GM19397 (cell line): ENCODE results near the gene HMGB4.

Source experiments
- ATAC-seq: cut with Tn5 transposase; IDR thresholded peaks from one replicate; pipeline ENCODE4 v1.9.1; 2021; ENCODE audit warnings: mild to moderate bottlenecking, moderate library complexity; ENCODE audit not compliant: unreplicated experiment

Gene HMGB4

DNA sequence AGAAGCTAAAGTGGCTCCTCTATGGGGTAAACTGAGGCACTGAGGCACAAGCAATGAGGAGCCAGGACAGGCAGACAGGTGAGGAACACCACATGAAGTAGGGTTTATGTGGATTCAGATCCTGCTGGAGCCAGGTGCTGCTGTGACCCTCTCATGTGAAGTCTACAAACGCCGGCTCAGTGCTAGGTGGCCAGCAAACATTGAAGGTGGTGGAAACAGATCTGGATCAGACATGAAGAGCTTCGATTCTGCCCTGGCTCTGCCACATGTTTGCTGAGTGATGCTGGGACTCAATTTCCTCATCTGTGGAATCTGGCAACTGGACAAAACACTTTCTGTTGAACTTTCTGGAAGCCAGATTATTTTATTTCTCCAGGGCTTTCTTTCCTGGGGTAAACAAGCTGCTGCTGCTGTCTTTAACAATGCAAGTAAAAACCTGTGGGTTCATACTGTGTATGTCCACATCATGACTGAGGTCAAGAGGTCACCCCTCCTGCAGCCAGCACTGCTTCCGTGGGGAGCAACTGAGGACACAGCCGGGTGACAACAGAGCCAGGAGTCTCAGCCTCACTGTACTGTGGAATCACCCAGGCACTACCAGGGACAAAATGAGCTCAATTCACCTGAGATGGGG lies 33.3 kb downstream of the HMGB4 start:
- ATAC-seq = no peak

DNA sequence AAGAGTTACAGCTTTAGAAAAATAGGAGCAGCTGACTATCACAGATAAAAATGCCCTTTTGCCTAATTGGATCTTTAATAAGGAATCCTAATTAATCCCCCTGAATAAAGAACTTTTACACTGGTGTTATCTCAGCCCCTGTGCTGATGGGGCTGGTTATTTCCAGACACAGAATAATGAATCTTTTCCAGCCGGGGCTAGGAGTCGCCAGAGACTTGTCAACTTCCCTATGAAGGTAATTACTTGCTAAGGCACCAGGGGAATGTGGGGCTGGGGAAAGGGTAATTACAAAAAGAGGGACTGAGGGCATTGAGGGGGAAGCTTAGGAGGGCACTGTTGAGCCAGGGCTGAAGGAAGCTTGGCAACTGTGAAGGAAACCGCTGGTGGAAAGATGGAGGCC lies 34.5 kb downstream of the HMGB4 start:
- ATAC-seq = no peak

DNA sequence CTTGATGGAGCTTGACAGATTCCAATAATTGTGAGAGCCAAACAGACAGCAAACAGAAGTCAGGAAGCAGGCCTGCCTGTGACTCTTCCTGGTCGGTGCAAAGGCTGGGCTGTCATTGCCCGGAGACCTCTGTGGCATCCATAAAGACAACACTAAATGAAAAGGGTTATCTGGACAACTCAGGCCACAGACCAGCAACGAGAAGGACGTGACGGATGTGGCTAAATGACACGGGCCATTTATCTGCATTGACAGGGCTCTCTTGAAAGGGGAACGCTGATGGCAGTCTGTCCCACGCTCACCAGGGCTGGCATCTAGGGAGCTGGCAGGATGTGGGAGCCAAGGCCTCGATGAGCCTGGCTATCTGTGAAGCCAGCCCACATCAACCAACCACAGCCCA lies 35.0 kb downstream of the HMGB4 start:
- ATAC-seq = no peak

DNA sequence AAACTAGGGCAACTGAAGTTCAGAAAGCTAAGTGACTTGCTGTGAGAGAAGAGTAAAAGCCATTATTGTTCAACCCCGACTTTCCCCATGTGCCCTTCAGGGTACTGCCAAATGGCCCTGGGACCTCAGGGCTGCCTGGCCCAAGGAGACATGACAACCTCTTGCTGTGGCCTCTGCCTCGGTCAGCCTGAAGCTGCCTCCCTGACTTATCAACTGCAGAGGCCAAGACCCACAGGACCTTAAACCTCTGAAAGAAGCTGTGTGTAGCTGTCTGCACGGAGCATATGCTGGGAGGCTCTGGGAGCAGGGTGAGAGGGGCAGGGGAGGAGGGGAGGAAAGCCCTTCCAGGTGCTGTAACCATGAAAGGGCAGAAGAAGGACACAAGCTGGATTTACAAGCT lies 35.9 kb downstream of the HMGB4 start:
- no peak for ATAC-seq

DNA sequence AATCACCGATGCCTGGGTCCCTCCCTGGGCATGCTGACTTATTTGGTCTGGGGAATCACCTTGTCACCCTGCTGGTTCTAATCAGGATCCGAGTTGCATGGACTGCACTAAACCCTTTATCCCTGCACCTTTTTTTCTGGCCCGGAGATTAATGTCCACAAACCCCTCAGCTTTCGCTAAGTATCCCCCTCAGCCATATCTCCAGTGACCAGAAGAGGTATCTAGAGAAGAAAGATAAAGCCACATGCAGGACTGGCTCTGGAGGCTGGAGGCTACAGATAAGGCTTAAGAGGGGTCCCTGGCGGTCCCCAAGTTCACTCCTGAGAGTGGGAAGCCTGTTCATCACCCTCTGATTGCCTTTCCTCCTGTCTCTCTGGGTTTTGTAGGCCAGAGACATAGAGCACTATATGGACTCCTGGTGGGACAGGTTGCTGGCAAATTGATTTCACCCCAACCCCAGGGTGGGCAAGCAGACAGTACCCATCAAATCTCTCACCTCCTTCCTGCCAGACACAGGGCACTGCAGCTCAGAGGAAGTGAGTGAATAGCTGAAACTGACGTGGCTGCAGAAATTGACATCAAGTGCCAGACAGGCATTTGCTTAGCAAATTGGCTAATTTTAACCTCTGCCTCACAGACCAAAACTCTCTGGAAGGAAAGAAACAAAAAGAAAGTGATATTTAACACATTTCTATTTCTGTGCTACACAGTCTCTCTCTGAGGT lies 38.8 kb downstream of the HMGB4 start:
- peak; percentile 83 for ATAC-seq

DNA sequence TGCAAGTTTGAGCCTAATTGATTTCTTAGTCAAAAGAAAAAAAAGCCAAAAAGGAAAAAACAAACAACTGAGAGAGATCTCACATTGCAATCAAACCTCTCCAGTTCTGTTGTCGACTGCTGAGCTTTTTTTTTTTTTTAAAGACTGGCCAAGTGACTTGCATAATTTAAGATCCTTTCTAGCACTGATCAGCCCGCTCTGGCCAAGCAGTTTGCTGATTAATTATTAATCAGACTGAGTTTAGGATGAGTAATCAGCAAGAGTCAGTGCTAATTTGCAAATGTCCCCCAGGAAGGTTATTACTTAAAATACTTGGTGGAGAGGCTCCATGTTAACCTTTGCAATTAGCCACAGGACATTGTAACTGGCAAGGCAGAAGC lies 39.3 kb downstream of the HMGB4 start:
- peak; percentile 65 for ATAC-seq

DNA sequence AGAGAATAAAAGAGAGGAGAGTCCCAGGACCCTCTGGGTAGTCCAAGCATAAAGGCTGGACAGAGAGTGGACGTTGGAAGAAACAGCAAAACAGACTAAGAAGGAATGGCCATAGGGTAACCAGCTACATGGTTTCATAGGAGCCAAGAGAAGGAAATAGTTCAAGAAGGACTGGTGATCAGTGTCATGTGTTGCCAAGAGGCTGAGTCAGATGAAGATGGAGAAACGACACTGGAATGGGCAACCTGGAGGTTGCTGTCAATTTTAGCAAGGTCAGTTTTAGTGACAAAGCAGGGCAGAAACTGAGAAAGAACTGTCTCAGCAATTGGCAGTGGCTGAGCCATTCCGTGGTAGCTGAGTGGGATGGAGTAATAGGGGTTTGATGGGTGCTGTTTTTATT lies 41.4 kb downstream of the HMGB4 start:
- no peak for ATAC-seq

DNA sequence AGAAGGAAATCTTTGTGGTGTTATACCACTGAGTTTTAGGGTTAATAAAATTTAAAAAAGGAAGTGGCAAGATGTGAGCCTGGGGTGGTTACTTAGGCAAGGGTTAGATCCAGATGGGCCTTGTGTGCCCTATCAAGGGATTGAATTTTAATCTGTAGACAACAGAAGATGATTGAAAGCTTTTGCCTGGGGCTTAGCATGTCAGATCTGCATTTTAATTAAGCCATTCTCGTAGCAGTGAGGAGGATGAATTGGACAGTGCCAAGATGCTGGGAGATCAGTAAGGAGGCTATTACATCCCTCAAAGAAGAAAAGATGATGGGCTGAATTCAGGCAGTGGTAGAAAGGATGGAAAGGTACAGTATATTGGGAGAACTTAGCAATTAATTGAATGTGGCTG lies 42.3 kb downstream of the HMGB4 start:
- no peak for ATAC-seq

DNA sequence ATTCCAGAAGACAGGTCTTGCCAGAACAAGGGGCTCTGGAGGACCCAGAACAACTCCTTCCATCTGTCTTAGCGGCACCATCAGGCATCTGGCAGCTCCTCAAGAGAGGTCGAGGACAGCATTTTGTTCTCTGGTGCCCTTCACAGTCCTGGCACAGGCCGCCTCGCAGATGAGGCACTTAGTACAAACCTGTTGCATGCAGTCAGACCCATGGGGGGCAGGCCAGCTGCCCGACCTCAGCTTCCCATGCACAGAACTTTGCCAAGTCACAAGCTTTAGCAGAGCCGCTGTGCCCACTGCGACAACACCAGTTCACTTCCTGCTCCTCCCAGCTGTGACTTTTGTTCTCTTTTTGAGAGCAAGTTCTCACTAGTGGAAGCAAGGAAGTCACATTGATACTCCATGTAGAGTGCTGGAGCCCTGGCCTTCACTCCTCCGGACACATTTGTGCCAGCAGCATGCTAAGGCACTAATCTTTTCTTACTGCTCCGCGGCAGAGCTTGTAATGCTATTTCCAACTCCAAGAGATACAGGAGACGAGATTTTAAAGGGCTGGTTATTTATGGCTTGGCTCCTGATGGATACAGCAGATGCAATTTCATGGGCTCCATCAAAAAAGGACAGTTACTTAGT lies 44.6 kb downstream of the HMGB4 start:
- ATAC-seq = no peak
